IPS-18a (cell line): ENCODE results near the gene SPRED3.
A peak's percentile ranks its signal among the peaks of the same experiment; 100 is the strongest.
"Not testable (repeated sequence)": the region's sequence is repeated elsewhere in the genome, so short reads cannot be mapped to it uniquely, and the experiment has no call there.

ENCODE experiments used
- H3K27ac ChIP-seq: one replicate; pipeline ENCODE4 v1.5.1; 2013; ENCODE audit warnings: low read length
- H3K27me3 ChIP-seq: one replicate; pipeline ENCODE4 v1.6.1; 2013; ENCODE audit warnings: mild to moderate bottlenecking, low read length; ENCODE audit not compliant: control insufficient read depth, insufficient read depth
- H3K36me3 ChIP-seq: one replicate; pipeline ENCODE4 v1.6.1; 2013; ENCODE audit warnings: low read depth, low read length; ENCODE audit not compliant: control insufficient read depth
- H3K4me1 ChIP-seq: one replicate; pipeline ENCODE4 v1.6.1; 2013; ENCODE audit warnings: low read depth, low read length; ENCODE audit not compliant: control insufficient read depth
- H3K4me3 ChIP-seq: one replicate; pipeline ENCODE4 v1.5.1; 2013; ENCODE audit warnings: low read length
- H3K9ac ChIP-seq: one replicate; pipeline ENCODE4 v1.6.1; 2013; ENCODE audit warnings: mild to moderate bottlenecking, low read length, moderate library complexity
- H3K9me3 ChIP-seq: one replicate; pipeline ENCODE4 v1.6.1; 2013; ENCODE audit warnings: low read depth, low read length; ENCODE audit not compliant: control insufficient read depth

SPRED3 gene, protein sequence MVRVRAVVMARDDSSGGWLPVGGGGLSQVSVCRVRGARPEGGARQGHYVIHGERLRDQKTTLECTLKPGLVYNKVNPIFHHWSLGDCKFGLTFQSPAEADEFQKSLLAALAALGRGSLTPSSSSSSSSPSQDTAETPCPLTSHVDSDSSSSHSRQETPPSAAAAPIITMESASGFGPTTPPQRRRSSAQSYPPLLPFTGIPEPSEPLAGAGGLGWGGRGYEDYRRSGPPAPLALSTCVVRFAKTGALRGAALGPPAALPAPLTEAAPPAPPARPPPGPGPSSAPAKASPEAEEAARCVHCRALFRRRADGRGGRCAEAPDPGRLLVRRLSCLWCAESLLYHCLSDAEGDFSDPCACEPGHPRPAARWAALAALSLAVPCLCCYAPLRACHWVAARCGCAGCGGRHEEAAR

DNA sequence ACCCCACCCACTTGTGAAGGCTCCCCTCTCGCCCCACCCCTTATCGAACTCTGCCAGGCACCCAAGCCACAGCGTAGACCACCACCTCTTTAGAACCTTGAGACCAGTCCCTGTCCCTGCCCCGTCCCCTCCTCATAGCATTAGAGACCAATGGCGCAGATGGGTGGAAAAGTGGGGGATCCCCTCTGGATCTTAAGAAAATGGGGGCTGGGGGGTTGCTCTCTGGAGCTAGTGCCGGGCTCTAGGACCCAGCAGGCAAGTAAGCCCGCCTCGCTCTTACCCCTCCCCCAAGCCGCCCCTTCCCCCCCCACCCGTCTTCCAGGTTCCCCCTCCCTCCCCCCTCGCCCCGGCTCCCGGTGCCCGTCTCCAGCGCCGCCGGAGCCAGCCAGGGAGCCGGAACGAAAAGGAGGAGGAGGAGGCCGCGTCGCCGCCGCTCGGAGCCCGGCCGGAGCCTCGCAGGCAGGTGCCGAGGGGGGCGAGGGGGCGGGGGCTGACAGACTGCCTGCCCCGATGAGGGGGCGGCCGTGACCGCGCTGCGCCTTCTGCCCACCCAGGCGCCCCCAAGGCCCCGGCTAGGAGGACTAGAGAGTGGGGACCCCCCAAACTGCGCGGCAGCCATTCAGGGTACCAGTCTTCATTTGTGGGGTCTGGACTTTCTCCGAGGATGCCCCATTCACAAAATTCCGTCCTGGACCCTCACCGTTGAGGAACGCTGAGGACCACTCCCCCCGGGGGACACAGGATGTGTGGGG, at the start of gene SPRED3:
TSS of gene SPRED3 (plus strand) at position 349 of the 752 bp plus-strand sequence. CDS start 1,606 bp downstream, outside the sequence.
- H3K36me3 ChIP-seq = peaks cover 11% of the 10 kb centered on the region
- H3K4me1 ChIP-seq = peaks cover 14% of the 10 kb centered on the region
- H3K27me3 ChIP-seq = no peaks in the 10 kb centered on the region
- H3K9me3 ChIP-seq = no peaks in the 10 kb centered on the region
- peak within 1 kb of the TSS; percentile 97 for H3K4me3 ChIP-seq
- H3K27ac ChIP-seq = peak within 1 kb of the TSS; percentile 73
- peak within 1 kb of the TSS; percentile 87 for H3K9ac ChIP-seq

DNA sequence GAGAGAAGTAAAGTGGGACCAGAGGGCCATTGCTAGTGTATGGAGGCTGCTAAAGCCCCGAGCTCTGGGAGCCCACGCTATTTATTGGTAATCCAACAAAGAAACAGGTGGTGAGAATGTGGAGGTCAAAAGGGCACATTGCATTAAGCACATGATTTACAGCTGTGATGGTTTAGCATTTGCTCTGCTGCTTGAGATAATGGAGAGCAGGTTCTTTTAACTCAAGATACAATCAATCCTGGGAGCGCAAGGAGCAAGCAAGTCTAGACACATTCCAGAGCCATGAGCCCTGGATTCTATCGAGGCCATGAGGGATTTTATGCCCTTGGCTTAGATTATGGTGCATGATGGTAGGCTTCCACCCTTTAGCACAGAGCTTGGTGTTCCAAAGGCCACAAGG, 49.5 kb upstream of the SPRED3 start:
- H3K27ac ChIP-seq = not testable (repeated sequence)

DNA sequence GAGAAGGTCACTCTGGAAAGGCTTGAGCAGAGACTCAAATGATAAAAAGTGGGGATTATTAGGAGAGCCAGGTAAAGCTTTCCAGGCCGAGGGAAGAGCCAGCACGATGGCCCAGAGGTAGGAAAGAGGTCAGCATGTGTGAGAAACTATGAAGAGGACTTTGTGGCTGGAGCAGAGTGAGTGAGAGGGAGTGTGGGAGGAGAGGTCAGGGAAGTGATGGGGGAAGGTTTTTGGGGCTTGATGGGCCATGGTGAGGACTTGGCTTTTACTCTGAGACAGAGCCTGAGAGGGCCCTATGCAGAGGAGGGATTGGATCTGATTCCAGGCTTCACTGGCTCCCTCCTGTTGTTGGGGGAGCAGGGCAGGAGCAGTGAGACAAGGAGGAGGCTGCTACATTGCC, 47.6 kb upstream of the SPRED3 start:
- no peak overlapping the region for H3K9ac ChIP-seq
- H3K27ac ChIP-seq = no peak overlapping the region
- no peaks in the 10 kb centered on the region for H3K9me3 ChIP-seq
- no peaks in the 10 kb centered on the region for H3K27me3 ChIP-seq
- peaks cover 5% of the 10 kb centered on the region for H3K4me1 ChIP-seq
- no peak overlapping the region for H3K4me3 ChIP-seq
- no peaks in the 10 kb centered on the region for H3K36me3 ChIP-seq

More for the DNA sequence above, 49.5 kb upstream of the SPRED3 start:
- not testable (repeated sequence) for H3K9ac ChIP-seq, H3K9me3 ChIP-seq, H3K36me3 ChIP-seq, H3K4me1 ChIP-seq, H3K27me3 ChIP-seq, H3K4me3 ChIP-seq

DNA sequence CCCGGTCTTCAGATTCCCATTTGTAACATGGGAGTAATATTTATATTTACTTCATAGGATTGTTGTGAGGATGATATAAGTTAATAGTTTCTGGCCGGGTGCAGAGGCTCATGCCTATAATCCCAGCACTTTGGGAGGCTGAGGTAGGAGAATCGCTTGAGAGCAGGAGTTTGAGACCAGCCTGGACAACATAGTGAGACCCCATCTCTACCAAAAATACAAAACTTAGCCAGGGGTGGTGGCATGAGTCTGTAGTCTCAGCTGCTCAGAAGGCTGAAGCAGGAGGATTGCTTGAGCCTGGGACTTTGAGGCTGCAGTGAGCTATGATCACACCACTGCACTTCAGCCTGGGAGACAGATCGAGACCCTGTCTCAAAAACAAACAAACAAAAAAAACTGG, 41.7 kb upstream of the SPRED3 start:
- Histone ChIP-seq H3K27ac (no peak overlapping the region), H3K36me3 (no peaks in the 10 kb centered on the region), H3K9ac (no peak overlapping the region), H3K4me3 (no peak overlapping the region), H3K9me3 (no peaks in the 10 kb centered on the region), H3K27me3 (no peaks in the 10 kb centered on the region), H3K4me1 (no peaks in the 10 kb centered on the region)

DNA sequence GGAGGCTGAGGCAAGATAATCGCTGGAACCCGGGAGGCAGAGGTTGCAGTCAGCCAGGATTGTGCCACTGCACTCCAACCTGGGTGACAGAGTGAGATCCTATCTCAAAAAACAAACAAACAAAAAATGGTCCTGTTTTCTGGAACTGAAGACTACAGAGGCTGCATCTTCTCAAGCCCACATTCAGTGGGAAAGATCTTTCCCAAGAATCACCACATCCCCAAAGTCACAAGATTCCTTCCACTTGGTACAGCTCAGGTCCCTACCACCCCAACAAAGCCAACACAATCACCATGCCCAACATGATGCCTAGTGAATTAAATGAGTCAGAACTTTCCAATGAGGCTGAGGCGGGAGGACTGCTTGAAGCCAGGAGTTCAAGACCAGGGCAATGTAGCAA, 37.6 kb upstream of the SPRED3 start:
- H3K4me3 ChIP-seq = no peak overlapping the region
- H3K4me1 ChIP-seq = no peaks in the 10 kb centered on the region
- H3K9me3 ChIP-seq = no peaks in the 10 kb centered on the region
- H3K27ac ChIP-seq = no peak overlapping the region
- H3K36me3 ChIP-seq = no peaks in the 10 kb centered on the region
- H3K27me3 ChIP-seq = no peaks in the 10 kb centered on the region
- H3K9ac ChIP-seq = no peak overlapping the region

DNA sequence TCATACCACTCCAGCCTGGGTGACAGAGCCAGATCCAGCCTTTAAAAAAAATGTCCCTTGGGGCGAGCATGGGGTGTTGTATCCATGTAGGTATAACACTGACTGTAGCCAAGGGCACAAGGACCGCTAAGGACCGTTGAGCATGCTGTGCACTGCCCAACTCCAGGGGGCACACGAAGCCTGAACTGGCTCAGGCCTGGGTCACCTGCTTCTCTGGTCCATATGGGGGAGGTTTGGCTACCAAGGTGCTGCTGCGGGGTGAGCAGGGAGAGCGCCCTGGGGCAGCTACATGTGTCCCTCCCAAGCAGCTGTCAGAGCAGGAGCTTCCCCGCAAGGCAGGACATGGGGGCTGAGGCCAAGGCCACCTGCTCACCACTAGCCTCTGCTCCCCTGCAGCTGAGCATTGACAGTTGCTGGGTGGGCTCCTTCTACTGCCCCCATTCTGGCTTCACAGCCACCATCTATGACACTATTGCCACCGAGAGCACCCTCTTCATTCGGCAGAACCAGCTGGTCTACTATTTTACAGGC, 36.6 kb upstream of the SPRED3 start:
- Histone ChIP-seq H3K27ac (no peak overlapping the region), H3K9me3 (no peaks in the 10 kb centered on the region), H3K36me3 (no peaks in the 10 kb centered on the region), H3K27me3 (no peaks in the 10 kb centered on the region), H3K4me3 (no peak overlapping the region), H3K9ac (no peak overlapping the region), H3K4me1 (no peaks in the 10 kb centered on the region)

DNA sequence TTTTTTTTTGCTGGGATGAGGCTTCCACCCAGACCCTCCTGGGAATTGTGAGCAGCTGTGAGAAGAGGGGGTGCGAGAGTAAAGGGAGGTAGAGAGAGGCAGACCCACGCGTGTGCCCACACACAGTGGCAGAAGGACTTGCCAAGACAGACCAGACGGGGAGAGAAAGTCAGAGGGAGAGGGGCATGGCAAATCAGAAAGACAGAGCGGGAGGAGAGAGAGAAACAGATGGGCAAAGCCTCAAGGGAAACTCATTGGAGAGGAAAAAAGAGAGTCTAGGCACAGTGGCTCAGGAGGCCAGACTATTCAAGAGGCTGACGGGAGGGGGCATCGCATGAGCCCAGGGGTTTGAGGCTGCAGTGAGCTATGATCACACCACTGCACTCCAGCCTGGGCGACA, 35.9 kb upstream of the SPRED3 start:
- H3K9ac ChIP-seq = no peak overlapping the region
- H3K4me3 ChIP-seq = no peak overlapping the region
- no peaks in the 10 kb centered on the region for H3K9me3 ChIP-seq
- H3K27me3 ChIP-seq = no peaks in the 10 kb centered on the region
- no peaks in the 10 kb centered on the region for H3K36me3 ChIP-seq
- no peak overlapping the region for H3K27ac ChIP-seq
- H3K4me1 ChIP-seq = no peaks in the 10 kb centered on the region

DNA sequence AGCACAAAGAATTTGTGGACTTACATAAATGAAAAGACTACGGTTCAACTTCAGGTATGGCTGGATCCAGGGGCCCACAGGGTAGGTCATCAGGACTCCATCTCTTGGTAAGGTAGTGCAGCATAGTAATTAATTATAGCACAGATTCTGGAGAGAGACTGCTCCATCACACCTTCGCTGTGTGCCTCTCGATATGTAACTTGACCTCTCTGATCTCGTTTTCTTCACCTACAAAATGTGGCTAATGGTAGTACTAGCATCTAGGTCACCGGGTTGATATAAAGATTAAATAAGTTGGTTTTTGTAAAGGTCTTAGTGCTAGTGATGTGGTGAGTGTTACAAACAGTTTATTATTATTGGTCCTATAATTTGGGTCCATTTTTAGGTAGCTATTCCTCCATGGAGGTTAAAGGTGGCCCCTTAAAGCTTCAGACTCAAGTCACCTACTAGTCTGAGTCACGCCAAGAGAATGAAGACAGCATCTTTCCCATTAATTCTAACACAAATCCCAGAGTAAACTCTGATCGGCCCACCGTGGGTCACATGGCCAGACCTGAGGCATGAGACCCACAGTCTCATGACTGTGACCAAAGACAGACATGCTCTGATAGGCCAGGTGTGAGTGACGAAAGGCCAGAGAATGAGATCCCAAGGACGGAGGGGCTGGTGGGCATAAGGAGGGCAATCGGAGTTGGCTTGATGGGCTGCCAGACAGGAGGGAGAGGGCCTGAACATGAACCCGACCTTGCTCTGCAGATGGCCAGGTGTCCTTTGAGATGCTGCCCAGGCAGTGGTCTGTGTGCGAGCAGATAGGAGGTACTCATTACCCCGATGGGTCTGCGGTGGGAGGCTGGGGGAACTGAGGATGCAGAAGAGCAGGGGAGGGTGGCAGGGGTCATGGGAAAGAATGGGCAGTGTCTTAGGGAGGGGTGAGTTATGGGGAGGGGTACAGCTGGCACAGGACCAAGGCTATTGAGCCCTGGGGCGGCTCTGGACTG, 32.5 kb upstream of the SPRED3 start:
- H3K27me3 ChIP-seq = peaks cover 31% of the 10 kb centered on the region
- no peaks in the 10 kb centered on the region for H3K4me1 ChIP-seq
- H3K27ac ChIP-seq = no peak overlapping the region
- H3K9ac ChIP-seq = no peak overlapping the region
- H3K9me3 ChIP-seq = no peaks in the 10 kb centered on the region
- no peaks in the 10 kb centered on the region for H3K36me3 ChIP-seq
- no peak overlapping the region for H3K4me3 ChIP-seq

DNA sequence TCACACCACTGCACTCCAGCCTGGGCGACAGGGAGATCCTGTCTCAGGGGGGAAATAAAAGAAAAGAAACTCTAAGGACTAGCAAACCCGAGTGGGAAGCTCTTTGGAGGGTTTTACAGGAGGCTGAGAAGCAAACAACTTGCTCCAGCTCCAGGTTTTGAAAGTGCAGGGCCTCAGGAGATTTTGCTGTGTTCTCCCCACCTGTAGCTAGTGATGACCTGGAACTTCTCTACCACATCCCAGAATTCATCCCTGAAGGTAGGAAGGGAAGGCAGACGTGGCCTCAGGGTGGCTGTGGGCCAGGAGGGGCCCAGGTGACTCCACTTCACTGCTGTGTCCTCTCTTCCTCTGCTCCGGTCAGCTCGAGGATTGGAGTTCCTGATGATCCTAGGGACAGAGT, 30.4 kb upstream of the SPRED3 start:
- Histone ChIP-seq H3K4me3 (no peak overlapping the region), H3K4me1 (no peaks in the 10 kb centered on the region), H3K9me3 (no peaks in the 10 kb centered on the region), H3K36me3 (no peaks in the 10 kb centered on the region), H3K27ac (no peak overlapping the region), H3K9ac (no peak overlapping the region), H3K27me3 (peaks cover 37% of the 10 kb centered on the region)

DNA sequence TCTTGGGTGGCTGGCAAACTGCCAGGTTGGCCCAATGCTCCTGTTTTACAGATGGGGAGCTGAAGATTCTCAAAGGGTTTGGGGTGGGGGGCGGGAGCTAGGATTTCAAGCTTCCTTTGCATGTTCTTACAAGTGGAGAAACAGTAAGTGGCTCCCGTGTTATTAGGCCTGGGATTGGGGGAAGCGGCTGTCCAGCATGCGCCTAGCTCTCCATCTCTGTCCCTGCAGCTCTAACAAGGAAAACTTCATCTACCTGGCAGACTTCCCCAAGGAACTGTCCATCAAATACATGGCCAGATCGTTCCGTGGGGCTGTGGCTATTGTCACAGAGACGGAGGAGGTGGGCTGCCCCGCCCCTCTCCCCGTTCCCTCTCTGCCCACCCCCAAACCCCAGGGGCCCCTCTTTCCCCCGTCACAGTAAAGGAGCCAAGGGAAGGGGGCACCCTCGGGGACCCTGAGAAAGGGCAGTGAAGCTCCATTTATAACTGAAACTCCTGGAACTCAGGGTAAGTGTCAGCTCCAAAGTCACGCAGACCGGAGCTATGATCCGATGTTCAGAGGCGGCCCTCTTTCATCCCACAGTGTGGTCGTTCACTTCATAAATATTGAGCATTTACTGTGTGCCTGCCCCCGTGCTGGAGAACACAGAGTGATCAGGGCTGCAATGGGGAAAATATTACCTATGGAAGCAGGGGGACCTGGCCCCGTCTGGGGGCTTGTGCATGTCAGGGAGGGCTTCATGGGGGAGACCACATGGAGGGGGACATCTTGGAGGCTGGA, 29.1 kb upstream of the SPRED3 start:
- no peaks in the 10 kb centered on the region for H3K9me3 ChIP-seq

More for the DNA sequence above, 29.1 kb upstream of the SPRED3 start:
- Histone ChIP-seq H3K27me3 (peaks cover 37% of the 10 kb centered on the region), H3K4me1 (no peaks in the 10 kb centered on the region), H3K4me3 (no peak overlapping the region), H3K36me3 (no peaks in the 10 kb centered on the region), H3K27ac (no peak overlapping the region), H3K9ac (no peak overlapping the region)
